GM19043 (cell line): ENCODE data around the gene EYS.

Experiments used
- ATAC-seq: cut with Tn5 transposase; IDR thresholded peaks from one replicate; pipeline ENCODE4 v1.9.1; 2021; ENCODE audit warnings: low read depth; ENCODE audit not compliant: unreplicated experiment

EYS gene

DNA sequence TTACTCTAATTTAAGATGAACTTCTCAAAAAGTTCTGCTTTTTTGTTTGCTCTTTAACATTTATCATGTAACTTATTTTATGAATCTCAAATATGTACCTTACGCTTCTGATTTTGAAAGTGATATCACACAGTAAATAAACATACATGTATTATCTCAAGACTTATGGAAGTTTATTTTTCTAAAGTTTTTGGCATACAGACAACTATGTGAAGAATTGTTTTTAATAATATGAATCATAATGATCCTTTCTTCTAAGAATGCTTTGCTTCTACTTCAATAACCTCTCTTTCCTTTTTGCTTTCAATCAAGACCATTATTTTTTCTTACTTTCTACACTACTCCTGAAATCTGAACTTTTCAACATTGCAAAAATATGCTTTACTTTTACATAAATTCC lies 816.4 kb downstream of the EYS start:
- no peak for ATAC-seq

GRCh38 chr6:64889144-64889543 lies 817.9 kb downstream of the EYS start:
- ATAC-seq, result no peak

DNA sequence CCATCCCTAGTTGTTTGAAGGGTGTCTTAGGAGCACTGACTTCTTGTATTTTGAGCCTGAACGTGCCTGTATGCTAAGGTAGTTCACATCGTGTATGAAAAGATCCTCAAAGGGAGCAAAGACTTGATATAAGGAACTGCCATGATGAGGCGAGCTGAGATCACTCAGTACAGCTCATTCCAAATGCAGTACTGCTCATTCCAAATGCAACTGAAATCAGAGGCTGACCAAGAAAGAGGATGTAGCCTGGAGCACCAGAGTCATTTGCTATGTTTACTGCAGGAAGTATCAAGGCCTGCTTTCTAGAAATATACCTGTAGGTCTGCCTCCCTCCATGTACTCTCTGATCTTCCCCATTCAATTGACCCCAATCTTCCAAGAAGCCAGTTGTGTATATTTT lies 832.2 kb downstream of the EYS start:
- no peak for ATAC-seq

DNA sequence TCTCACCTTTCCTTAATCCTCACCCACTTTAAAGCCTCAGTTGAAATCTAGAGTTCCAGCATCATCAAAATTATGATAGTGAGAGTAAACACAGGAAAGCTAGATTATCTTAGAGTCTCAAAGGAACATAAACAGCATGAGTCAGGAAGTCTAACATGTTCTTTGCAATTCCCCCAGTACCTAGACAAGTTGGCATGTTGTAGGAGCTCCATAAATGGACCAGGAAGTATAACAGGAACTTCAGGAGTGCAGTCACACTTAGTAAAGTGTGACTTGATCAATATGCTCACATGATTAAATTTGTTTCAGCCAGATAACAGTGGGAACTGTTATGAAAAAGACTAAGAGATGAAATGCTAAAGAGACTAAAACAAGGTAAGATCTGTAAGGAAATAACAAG lies 834.4 kb downstream of the EYS start:
- no peak for ATAC-seq

DNA sequence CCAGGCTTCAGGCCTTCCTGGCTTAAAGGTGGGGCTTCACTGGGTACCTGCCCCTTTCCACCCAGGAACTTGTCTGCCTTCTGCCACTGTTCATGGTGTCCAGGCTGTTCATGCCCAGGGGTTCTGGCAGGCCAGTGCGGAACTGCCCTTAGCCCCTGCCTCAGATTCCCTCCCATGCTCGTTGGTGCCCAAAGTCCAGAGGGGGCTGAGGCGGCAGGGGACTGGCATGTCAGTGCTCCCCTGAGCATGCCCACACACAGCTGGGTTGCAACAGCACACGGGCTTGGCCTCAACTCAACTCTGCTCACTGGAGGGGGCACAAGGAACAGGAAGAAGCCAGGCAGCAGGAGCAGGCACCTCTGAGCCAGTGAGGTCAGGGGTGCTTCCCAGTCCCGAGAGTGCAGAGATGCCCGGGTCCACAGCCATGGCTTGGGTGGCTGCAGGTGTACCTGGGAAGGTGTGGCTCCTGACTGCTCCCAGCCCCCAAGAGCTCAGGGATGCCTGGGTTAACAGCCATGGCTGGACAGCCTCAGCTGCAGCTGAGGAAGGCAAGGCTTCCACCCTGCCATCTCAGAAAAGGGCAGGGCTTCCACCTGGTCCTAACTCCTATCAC lies 845.9 kb downstream of the EYS start:
- no peak for ATAC-seq

GRCh38 chr6:64860203-64860602 lies 846.8 kb downstream of the EYS start:
- no peak for ATAC-seq

- ATAC-seq, result no peak
Measured at GRCh38 chr6:64850121-64850520, 856.9 kb downstream of the EYS start.

DNA sequence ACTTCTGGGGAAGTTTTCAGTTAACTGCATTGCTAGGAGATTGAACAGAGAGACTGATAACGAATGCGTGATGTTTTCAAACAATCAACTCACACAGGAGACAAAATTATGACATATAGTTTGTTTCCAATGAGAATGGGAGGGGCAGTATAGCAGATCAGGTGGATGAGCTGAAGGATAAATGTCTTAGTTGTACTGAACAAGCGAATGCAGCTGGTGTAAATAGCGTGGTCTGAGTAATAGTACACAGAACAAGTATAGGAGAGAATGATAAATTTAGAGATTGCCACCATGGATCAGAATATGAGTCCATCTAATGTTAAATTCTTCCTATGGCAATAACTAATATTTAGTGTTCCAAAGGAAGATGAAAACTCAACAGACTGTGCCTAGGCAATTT lies 858.6 kb downstream of the EYS start:
- no peak for ATAC-seq

DNA sequence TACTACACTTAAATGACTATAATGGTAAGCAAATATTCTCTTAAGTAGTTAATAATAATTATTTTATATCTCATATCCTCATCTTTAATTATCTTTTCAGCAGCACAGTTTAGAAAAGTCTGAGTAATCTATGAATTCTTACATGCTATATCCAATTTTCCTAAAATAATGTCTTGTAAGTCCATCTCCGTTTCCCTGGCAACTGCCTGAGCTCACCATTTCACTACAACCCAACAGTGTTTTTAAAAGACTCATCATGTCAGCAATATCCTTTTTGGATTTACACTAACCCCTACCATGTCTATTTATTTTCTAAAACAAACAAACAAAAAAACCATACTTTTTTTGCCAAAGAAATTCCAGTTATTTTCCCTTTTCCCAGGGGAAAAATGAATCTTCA lies 859.6 kb downstream of the EYS start:
- no peak for ATAC-seq

DNA sequence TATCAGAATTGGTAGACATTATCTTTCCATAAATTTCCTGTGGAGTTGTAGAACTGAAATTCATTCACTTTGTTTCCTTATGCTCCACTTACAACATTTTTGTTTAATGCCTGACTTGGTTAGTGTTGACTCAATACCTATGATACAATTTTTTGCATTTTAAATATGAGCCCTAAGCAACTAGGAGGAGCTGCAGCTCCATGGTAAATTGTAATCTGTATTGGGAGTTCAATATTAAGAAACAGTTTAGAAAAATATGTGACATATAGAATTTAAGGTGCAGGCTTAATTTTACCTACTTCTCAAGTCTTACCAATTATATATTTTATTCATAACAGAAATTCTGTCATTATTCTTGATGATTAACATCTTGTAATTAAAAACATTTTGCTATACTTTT lies 868.3 kb downstream of the EYS start:
- no peak for ATAC-seq

DNA sequence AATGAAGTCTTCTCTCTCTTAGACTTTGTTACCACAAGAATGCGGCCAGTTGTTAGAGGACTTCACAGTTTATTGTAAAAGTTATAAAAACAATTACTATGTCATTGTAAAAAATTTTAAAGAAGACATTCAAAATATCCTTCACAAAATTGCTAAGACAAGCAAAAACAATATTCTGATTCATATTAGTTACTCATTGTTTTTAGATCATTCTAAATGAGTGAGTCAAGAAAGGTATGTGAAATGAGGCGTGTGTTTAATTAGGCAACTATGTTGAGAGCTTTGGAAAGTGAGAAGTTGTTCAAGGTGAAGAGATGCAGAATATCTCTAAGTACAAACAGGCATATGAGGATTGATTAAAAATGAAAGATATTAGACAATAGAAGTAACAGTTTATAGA lies 875.3 kb downstream of the EYS start:
- no peak for ATAC-seq

GRCh38 chr6:64817525-64817924 lies 889.5 kb downstream of the EYS start:
- no peak for ATAC-seq

DNA sequence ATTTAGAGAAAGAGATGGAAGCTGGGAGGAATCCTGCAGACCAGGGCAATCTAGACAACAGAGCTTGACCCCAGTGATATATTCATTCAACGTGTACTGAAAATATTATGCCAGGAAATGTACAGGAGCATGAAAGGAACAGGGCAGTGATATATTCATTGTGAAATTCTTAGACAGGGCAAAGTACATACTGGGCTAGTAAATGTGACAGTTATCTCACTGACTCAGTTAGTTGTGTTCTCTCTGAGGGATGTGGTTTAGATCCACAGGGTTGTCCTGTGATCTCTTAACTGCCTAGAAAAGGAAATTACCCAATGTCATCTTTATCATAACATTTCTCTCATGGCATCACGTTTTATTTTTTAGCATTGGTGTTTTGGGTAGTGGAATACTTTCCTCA lies 891.3 kb downstream of the EYS start:
- ATAC-seq, result no peak

GRCh38 chr6:64812138-64812537 lies 894.9 kb downstream of the EYS start:
- no peak for ATAC-seq

GRCh38 chr6:64811119-64811518 lies 895.9 kb downstream of the EYS start:
- no peak for ATAC-seq

DNA sequence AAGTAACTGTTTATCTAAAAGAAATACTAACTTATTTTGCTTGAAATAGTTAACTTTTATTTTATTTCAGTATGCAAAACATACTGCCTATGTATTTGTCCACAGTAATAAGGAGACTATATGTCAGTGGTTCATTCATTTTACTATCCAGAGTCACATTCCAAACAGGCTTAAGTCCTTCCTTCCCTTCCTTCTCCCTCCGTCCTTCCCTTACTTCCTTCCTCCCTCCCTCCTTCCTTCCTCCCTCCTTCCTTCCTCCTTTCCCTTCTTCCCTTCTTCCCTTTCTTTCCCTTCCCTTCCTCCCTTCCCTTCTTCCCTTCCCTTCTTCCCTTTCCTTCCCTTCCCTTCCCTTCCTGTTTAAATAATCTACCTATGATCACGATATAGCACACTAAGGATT lies 899.2 kb downstream of the EYS start:
- ATAC-seq, result no peak

DNA sequence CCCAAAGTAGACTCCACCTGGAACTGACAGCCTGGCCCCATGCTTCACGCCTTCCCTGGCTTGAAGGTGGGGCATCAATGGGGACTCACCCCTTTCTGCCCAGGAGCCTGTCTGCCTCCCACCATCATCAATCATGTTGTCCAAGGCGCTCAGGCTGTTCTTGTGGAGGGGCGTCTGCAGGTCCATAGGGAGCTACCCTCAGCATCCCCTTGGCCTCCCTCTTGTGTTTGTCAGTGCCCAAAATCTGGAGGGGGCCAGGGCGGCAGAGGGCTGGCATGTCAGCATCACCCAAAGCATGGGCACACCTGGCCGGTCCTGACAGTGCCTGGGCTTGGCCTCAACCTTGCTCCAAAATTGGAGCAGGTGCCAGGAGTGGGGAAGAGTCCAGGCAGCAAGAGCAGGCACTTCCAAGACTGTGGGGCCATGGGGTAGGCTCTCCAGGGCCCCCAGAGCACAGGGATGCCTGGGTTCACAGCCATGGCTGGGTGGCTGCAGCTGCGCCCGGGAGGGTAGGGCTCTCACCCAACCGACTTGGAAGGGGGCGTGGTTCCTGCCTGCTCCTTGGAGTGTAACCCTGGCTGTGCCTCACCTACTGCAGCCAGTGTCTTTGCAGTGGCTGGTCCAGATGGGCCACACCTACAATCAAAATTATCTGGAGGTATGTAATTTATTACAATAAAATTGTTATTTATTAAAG lies 903.4 kb downstream of the EYS start:
- ATAC-seq, result no peak

DNA sequence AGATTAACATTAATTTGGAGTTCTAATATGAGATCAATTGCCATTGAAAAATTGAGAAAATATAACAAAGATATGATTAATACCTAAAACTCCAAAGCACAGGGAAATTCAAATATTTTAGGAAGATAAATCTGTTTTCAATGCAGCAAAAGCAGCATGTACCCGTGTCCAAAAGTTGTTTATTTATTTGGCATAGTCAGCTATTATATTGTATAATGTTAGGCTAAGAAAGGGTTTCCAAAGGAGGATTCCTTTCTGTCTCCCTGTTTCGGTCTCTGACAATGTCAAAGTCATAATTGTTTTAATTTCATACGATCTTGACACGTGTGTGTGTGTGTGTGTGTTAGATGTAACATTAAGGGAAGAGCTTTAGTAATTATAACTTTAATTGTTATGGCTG lies 914.5 kb downstream of the EYS start:
- no peak for ATAC-seq

DNA sequence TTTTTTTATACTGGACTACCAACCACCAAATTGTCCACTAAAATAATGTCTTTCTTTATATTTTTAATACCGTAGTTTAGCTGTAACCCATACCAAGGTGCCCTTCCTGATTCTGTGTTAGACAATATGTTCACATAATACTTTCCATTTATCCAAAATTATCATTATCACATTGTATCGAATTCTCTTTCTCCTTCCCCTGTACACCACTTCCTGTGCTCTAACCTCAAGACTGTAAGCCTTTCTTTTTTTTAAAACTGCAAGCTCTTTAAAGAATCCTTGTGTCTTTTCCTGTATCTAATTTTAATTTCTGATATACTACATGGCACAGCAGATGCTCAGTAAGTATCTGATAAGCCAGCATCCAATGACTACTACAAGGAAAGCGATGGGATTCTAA lies 917.5 kb downstream of the EYS start:
- no peak for ATAC-seq

DNA sequence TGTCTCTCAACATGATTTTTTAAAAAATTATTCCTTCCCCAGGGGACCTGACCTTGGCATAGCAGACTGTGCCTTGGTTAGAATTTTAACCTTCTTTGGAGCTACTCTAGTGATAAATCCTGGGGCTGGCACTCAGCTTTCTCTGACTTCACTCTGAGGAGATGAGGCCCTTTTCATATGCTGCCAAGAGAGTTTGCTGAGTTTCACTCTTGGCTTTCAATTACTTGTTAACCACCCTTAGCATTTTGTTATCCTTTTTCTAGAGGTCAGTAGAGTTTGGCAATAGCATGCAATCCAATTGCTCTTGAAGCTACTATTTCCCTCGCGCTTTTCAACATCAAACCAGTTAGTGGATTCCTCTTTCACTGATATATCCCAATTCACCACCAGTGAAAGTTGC lies 920.3 kb downstream of the EYS start:
- no peak for ATAC-seq

GRCh38 chr6:64782877-64783276 lies 924.1 kb downstream of the EYS start:
- no peak for ATAC-seq

- no peak for ATAC-seq
Measured at GRCh38 chr6:64777941-64778785, 928.9 kb downstream of the EYS start.
